ENCODE measurements around the gene ERBB3.

GRCh38 chr12:56042843-56043242 lies 37.1 kb upstream of the ERBB3 start:
- TF ChIP-seq CTCF (tag by site-specific recombination; IDR thresholded peaks at IDR 0.05) (no peak), ZBTB26 (tag by site-specific recombination; optimal IDR thresholded peaks at IDR 0.05) (no peak), ZSCAN5A (tag by site-specific recombination; IDR thresholded peaks at IDR 0.05) (no peak), INSM2 (tag by site-specific recombination; IDR thresholded peaks at IDR 0.05) (no peak), ZNF423 (tag by site-specific recombination; IDR thresholded peaks at IDR 0.05) (no peak), ZNF585B (tag by site-specific recombination; IDR thresholded peaks at IDR 0.05) (no peak), ZNF768 (tag by site-specific recombination; IDR thresholded peaks at IDR 0.05) (no peak), ZNF280D (tag by site-specific recombination; IDR thresholded peaks at IDR 0.05) (no peak), ZBTB11 (tag by site-specific recombination; conservative IDR thresholded peaks at IDR 0.05; ENCODE audit: low read depth) (no peak), ZNF76 (tag by site-specific recombination; IDR thresholded peaks at IDR 0.05; ENCODE audit: borderline replicate concordance, low read depth) (no peak), RBAK (tag by site-specific recombination; IDR thresholded peaks at IDR 0.05) (no peak), ZNF596 (tag by site-specific recombination; IDR thresholded peaks at IDR 0.05) (no peak)

Data from HEK293 (cell line).